Esophagus muscularis mucosa (tissue), 3 donors: ENCODE measurements around the gene SLC49A3.

Experiments used
- CTCF ChIP-seq, 3 experiments: fragments of 200-600 bp in 2 of 3; fragments of 450-650 bp in 1 of 3; sonication (generic) in 2 of 3; IDR thresholded peaks; one replicate each; pipeline ENCODE4 v1.5.1; 2017 to 2019; ENCODE audit warnings: antibody characterized with exemption in 3 of 3, mild to moderate bottlenecking in 2 of 3, moderate library complexity in 1 of 3
- POLR2A ChIP-seq: fragments of 450-650 bp; IDR thresholded peaks from one replicate; pipeline ENCODE4 v1.6.1; 2017; ENCODE audit warnings: antibody characterized with exemption, moderate library complexity, mild to moderate bottlenecking, low read depth
- POLR2AphosphoS5 ChIP-seq, 2 donors: sonication (generic); formaldehyde crosslinking; IDR thresholded peaks; one replicate each; pipeline ENCODE4 v1.6.1; 2017; ENCODE audit warnings: antibody characterized with exemption in 2 of 2

- TF ChIP-seq POLR2A = no peak
- no peak for TF ChIP-seq CTCF (IDR thresholded peaks at IDR 0.05)
- no peak for TF ChIP-seq POLR2AphosphoS5 (IDR thresholded peaks at IDR 0.05)
Measured at GRCh38 chr4:718460-718859, 29.5 kb upstream of the SLC49A3 start.
